Esophagus squamous epithelium (tissue), 4 donors: ENCODE measurements around the gene RBP3.

ENCODE experiments used
- POLR2A ChIP-seq, 4 donors: fragments of 450-650 bp; IDR thresholded peaks; one replicate each; pipeline ENCODE4 v1.6.1; 2017; ENCODE audit warnings: antibody characterized with exemption in 4 of 4, mild to moderate bottlenecking in 4 of 4, moderate library complexity in 3 of 4
- TF ChIP-seq, protein P1 (sequence below), 6 experiments: fragments of 450-650 bp in 4 of 6; fragments of 200-600 bp in 2 of 6; sonication (generic) in 2 of 6; IDR thresholded peaks; one replicate each; pipeline ENCODE4 v1.5.1; 2016 to 2019; ENCODE audit warnings: antibody characterized with exemption in 6 of 6, mild to moderate bottlenecking in 4 of 6, moderate library complexity in 4 of 6

DNA sequence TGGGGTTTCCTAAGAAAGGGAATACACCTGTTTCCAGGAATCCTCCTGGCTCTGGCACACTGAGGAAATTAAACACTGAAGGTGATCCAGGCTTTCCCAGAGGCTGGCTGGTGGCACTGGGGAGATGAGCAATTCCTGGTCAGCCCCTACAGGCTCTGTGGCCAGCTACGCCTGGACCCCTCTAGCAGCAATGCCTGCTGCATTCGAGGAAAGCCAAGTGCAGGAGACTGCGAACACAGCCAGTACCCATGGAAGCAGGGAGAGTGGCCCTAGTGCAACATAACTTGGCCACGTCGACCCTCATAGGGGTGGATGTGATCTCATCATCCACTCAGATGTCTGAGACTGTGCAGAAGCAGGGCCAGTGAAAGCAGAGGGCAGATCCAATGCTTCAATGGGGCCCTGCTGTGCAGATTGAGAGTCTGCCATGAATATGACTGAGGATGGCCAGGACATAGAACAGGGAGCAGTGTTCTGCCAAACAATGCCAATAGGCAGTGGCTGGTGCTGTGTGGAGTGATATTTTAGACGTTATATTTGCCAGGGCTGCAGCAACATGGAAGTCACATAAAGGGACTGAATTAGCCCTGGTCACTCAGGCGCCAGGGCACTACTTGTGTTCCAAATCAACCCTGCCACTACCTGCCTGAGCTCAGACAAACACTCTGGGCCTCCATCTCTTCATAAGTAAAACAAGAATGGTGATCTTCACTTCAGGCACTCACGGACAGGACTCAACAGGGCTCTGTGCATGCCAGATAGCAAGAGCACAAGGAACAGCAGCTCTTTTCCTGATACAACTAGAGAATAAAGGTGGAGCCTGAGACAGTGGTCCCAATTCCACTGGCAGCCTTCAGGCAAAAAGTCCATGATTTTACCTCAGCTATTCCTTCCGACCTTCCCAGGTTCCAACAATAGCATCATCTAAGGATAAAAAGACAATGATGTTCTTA lies 33.5 kb downstream of the RBP3 start:
- TF ChIP-seq POLR2A (IDR thresholded peaks at IDR 0.05) = no peak
- TF ChIP-seq, protein P1, sequence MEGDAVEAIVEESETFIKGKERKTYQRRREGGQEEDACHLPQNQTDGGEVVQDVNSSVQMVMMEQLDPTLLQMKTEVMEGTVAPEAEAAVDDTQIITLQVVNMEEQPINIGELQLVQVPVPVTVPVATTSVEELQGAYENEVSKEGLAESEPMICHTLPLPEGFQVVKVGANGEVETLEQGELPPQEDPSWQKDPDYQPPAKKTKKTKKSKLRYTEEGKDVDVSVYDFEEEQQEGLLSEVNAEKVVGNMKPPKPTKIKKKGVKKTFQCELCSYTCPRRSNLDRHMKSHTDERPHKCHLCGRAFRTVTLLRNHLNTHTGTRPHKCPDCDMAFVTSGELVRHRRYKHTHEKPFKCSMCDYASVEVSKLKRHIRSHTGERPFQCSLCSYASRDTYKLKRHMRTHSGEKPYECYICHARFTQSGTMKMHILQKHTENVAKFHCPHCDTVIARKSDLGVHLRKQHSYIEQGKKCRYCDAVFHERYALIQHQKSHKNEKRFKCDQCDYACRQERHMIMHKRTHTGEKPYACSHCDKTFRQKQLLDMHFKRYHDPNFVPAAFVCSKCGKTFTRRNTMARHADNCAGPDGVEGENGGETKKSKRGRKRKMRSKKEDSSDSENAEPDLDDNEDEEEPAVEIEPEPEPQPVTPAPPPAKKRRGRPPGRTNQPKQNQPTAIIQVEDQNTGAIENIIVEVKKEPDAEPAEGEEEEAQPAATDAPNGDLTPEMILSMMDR (IDR thresholded peaks at IDR 0.05) = no peak
